Measurements from ENCODE around the gene FAAH.

FAAH gene

DNA sequence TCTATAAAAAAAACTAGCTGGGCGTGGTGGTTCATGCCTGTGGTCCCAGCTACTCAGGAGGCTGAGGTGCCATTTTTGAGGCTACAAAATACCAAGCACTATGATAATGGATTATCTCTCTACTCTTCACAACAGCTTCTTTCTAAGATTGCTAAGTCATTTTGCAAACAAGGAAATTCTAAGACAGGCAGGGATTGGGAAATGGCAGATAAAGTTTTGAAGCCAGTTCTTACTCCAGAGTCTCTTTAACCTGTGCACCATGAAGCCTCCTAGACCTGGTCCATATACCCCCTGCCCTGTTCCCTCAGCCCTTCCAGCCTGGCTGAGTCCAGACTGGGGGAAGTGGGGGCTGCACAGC, 56.0 kb downstream of the FAAH start:
- DNase-seq = no peak
- in situ Hi-C loops (cut with HindIII; ENCODE audit: low pct_ligation_motif_present, low sequenced_read_pairs) = no loop called here
- Histone ChIP-seq H3K36me3 (replicated peaks) (no peaks in the 10 kb centered on the region), H3K4me3 (ENCODE audit: low read depth, low read length) (no peak overlapping the region), H3K27me3 (replicated peaks) (peaks cover 85% of the 10 kb centered on the region), H3K27ac (no peak overlapping the region)
- TF ChIP-seq, protein P1, sequence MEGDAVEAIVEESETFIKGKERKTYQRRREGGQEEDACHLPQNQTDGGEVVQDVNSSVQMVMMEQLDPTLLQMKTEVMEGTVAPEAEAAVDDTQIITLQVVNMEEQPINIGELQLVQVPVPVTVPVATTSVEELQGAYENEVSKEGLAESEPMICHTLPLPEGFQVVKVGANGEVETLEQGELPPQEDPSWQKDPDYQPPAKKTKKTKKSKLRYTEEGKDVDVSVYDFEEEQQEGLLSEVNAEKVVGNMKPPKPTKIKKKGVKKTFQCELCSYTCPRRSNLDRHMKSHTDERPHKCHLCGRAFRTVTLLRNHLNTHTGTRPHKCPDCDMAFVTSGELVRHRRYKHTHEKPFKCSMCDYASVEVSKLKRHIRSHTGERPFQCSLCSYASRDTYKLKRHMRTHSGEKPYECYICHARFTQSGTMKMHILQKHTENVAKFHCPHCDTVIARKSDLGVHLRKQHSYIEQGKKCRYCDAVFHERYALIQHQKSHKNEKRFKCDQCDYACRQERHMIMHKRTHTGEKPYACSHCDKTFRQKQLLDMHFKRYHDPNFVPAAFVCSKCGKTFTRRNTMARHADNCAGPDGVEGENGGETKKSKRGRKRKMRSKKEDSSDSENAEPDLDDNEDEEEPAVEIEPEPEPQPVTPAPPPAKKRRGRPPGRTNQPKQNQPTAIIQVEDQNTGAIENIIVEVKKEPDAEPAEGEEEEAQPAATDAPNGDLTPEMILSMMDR (IDR thresholded peaks at IDR 0.05; ENCODE audit: low read depth, low read length, missing control alignments) = no peak

DNA sequence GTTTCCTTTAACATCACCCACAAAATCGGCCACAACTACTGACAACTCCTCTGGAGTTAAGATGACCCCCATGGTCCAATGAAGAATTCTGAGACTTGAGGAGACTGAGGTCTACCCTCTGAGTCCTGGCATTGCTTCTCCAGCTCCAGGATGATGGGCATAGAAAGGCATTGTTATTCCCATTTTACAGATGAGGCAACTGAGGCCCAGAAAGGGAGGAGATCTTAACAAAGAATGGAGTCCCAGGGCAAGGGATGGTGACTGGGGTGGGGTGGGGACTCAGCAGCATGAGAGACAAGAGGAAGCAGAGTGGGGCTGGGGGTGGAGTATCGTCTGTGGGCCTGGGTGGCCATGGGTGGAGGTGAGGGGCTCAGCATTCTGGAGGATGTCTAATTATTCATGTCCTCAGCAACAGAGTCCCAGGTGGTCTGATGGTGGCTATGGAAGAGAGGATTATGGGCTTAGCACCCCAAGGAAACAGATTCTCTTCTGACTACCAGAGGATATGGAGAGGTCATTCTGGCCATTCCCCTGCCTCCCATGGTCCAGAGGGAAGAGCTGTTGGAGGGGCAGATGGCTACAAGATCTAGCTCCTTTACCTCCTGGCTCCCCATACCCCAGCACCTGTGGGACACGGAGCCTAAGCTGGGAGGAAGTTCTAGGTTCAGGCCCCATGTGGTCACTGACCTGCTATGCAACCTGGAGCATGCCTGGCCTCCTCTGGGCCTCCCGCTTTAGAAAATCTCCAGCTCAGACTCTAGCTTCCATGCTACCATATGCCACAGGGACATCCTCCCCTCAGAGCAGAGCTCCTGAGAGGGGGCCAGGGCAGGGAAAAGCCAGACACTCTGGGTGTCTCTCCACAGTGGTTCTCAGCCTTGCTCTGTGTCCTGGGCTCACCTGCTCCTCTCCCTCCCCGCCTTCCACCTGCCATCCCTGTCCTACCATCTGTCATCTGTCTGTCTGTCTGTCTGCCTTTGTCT, 58.1 kb downstream of the FAAH start:
- no peak overlapping the region for H3K27ac ChIP-seq
- no peak overlapping the region for H3K4me3 ChIP-seq (ENCODE audit: low read depth, low read length)
- TF ChIP-seq, protein P1 (IDR thresholded peaks at IDR 0.05; ENCODE audit: low read depth, low read length, missing control alignments) = no peak
- in situ Hi-C loops (cut with HindIII; ENCODE audit: low pct_ligation_motif_present, low sequenced_read_pairs) = no loop called here
- no peaks in the 10 kb centered on the region for H3K36me3 ChIP-seq (replicated peaks)
- peaks cover 75% of the 10 kb centered on the region for H3K27me3 ChIP-seq (replicated peaks)
- no peak for DNase-seq

DNA sequence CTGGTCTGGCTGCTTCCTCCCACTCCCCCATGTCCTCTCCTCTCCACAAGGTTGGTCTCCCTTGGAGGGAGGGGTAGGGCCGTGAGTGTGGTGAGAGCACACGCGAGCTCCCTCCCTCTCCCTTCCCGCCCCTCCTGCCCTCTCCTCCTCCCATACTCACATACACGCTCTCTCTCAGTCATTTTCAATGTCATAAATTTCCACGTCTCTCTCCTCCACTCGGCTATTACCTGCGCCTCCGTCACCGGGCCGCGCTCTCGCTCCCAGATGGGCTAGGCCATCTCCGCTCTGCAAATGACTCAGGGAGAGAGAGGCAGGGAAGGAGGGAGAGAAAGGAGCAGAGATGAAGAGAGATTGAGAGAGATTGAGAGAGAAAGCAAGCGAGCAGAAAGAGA, 58.8 kb downstream of the FAAH start:
- Histone ChIP-seq H3K27ac (no peak overlapping the region), H3K27me3 (replicated peaks) (peaks cover 70% of the 10 kb centered on the region), H3K4me3 (ENCODE audit: low read depth, low read length) (no peak overlapping the region), H3K36me3 (replicated peaks) (no peaks in the 10 kb centered on the region)
- no peak for DNase-seq
- in situ Hi-C loops (cut with HindIII; ENCODE audit: low pct_ligation_motif_present, low sequenced_read_pairs) = no loop called here
- TF ChIP-seq, protein P1 (IDR thresholded peaks at IDR 0.05; ENCODE audit: low read depth, low read length, missing control alignments) = no peak

DNA sequence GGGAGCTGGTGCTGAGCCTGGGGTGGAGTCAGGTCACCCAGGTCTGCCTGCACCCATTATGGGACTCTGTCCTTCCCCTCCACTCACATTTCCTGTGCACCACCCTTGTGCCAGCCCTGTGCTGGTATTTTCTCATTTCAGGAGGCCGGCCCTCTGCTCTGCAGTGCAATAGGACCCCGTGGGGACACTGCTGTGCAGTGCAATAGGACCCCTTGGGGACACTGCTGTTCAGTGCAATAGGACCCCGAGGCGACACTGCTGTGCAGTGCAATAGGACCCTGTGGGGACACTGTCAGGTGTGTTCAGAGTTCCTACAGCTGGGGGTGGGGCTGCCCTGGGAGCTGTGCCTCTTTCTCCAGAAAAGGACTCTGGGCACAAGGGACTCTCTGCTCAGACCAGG, 59.3 kb downstream of the FAAH start:
- no peak overlapping the region for H3K27ac ChIP-seq
- DNase-seq = no peak
- in situ Hi-C loops (cut with HindIII; ENCODE audit: low pct_ligation_motif_present, low sequenced_read_pairs) = no loop called here
- no peaks in the 10 kb centered on the region for H3K36me3 ChIP-seq (replicated peaks)
- TF ChIP-seq, protein P1 (IDR thresholded peaks at IDR 0.05; ENCODE audit: low read depth, low read length, missing control alignments) = no peak
- H3K4me3 ChIP-seq (ENCODE audit: low read depth, low read length) = no peak overlapping the region
- H3K27me3 ChIP-seq (replicated peaks) = peaks cover 64% of the 10 kb centered on the region

DNA sequence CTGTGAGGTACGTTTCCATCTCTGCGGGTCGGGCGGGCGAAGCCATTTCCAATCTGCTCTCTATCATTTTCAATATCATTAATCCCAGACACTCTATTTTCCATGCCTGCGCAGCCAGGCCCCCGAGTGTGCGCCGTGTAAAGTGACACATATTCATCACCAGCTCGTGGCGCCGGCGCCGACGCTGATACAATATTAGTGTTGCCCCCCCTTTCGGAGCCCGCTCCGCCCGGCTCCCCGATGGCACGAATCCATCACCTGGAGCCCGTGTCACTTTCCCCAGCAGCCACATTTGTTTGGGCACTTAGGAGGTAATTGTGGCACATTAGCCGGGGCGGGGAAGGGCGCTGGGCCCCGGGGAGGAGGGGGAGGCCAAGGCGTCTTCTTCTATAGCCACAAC, 61.8 kb downstream of the FAAH start:
- Histone ChIP-seq H3K36me3 (replicated peaks) (no peaks in the 10 kb centered on the region), H3K4me3 (ENCODE audit: low read depth, low read length) (no peak overlapping the region), H3K27ac (no peak overlapping the region), H3K27me3 (replicated peaks) (peaks cover 52% of the 10 kb centered on the region)
- TF ChIP-seq, protein P1 (IDR thresholded peaks at IDR 0.05; ENCODE audit: low read depth, low read length, missing control alignments) = no peak
- in situ Hi-C loops (cut with HindIII; ENCODE audit: low pct_ligation_motif_present, low sequenced_read_pairs) = no loop called here
- DNase-seq = no peak
